Ascending aorta (tissue), 2 donors: Measurements from ENCODE around the gene SMPD3. TPM values are rescaled to one million over a fixed set of nuclear protein-coding genes. Genes with fewer than 3 reads are reported as not detected.

Experiments used
- DNase-seq, 2 donors: peaks; one replicate each; pipeline ENCODE4 v3.0.0-alpha.2; 2019; ENCODE audit warnings: low spot score in 2 of 2
- H3K27ac ChIP-seq, 2 donors: fragments of 200-600 bp; sonication (generic); one replicate each; pipeline ENCODE4 v1.5.1; 2016 to 2017; ENCODE audit warnings: mild to moderate bottlenecking in 1 of 2
- H3K27me3 ChIP-seq: fragments of 200-600 bp; sonication (generic); one replicate; pipeline ENCODE4 v1.5.1; 2017
- H3K36me3 ChIP-seq, 2 donors: fragments of 200-600 bp; sonication (generic); one replicate each; pipeline ENCODE4 v1.5.1; 2016
- H3K4me1 ChIP-seq, 2 donors: fragments of 200-600 bp; sonication (generic); one replicate each; pipeline ENCODE4 v1.5.1; 2016 to 2017; ENCODE audit warnings: mild to moderate bottlenecking in 1 of 2
- H3K4me3 ChIP-seq, 2 donors: fragments of 200-600 bp; sonication (generic); one replicate each; pipeline ENCODE4 v1.5.1; 2016 to 2017; ENCODE audit warnings: mild to moderate bottlenecking in 1 of 2
- H3K9me3 ChIP-seq, 2 donors: fragments of 200-600 bp; sonication (generic); one replicate each; pipeline ENCODE4 v1.5.1; 2016
- intact Hi-C: fragments of 100-400 bp; cut with DNase I; formaldehyde crosslinking; loops from one replicate; pipeline ENCODE4 v1.15.1; 2023
- total RNA-seq: library from RNA; depleted of rRNA; stranded (reverse); fragments of >200 nt; gene quantifications from one replicate; pipeline ENCODE4 v1.1.0, GENCODE V29; 2016
- TF ChIP-seq, protein P1 (sequence below), 3 experiments: fragments of 200-600 bp in 2 of 3; fragments of 450-650 bp in 1 of 3; sonication (generic) in 2 of 3; IDR thresholded peaks; one replicate each; pipeline ENCODE4 v1.5.1; 2016 to 2019; ENCODE audit warnings: antibody characterized with exemption in 3 of 3, mild to moderate bottlenecking in 1 of 3, moderate library complexity in 1 of 3

SMPD3 gene
- total RNA-seq, 1 donor from 2014 or later, result not detected

DNA sequence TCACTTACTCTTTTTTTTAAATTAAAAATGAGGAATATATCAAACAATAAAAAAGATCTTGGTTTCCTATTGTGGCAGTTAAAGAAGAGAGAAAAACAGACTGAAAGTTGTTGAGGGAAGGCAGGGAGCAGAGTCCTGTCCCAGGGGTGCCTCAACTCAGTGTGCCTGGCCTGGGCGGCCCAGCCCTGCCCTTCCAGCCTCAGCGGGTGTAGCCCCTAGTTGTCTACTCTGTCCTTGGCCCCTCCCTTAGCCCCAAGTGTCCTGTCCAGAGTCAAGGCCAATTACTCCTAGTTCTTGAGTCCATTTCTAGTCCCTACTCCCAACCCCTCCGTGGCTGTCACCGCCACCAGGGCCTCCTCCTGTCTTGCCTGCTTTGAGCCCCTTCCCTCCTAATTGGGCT lies 52.5 kb downstream of the SMPD3 start:
- H3K4me1 ChIP-seq, result no peaks in the 10 kb centered on the region
- H3K27ac ChIP-seq, result no peak overlapping the region
- DNase-seq, result no peak
- intact Hi-C loops, result no loop called here
- H3K9me3 ChIP-seq, result no peaks in the 10 kb centered on the region
- no peak overlapping the region for H3K4me3 ChIP-seq
- H3K27me3 ChIP-seq, result no peaks in the 10 kb centered on the region
- no peaks in the 10 kb centered on the region for H3K36me3 ChIP-seq
- TF ChIP-seq, protein P1, sequence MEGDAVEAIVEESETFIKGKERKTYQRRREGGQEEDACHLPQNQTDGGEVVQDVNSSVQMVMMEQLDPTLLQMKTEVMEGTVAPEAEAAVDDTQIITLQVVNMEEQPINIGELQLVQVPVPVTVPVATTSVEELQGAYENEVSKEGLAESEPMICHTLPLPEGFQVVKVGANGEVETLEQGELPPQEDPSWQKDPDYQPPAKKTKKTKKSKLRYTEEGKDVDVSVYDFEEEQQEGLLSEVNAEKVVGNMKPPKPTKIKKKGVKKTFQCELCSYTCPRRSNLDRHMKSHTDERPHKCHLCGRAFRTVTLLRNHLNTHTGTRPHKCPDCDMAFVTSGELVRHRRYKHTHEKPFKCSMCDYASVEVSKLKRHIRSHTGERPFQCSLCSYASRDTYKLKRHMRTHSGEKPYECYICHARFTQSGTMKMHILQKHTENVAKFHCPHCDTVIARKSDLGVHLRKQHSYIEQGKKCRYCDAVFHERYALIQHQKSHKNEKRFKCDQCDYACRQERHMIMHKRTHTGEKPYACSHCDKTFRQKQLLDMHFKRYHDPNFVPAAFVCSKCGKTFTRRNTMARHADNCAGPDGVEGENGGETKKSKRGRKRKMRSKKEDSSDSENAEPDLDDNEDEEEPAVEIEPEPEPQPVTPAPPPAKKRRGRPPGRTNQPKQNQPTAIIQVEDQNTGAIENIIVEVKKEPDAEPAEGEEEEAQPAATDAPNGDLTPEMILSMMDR (IDR thresholded peaks at IDR 0.05), result no peak

DNA sequence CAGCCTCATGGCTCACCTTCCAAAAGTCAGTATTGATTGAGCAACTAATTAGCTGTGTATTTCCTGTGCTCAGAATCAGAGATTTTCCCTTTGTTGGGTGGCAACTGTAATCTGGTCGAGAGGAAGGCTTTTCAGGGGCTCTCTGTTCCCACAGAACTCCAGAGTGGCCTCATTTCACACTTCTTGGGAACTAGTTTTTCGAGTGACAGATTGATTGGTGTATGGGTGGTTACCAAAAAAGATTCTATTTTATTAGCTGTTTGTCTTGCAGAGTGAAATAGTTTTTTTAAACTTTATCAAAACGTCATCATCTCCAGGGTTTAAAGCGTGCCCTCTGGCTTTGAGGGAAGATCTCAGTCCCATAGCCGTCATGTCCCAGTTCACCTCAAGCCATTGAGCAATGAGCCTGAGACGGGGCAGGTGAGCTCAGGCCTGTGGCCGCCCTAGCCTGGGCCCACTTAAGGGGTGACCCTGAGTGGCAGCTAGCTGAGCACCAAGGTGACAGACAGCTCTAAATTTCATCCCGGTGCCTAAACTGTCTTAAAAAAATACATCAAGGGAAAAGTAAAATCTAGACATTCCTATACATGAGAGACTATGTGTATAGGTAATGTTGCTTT lies 53.0 kb downstream of the SMPD3 start:
- TF ChIP-seq, protein P1 (IDR thresholded peaks at IDR 0.05), result no peak
- Histone ChIP-seq H3K4me3 (no peak overlapping the region), H3K27ac (no peak overlapping the region), H3K36me3 (no peaks in the 10 kb centered on the region), H3K4me1 (no peaks in the 10 kb centered on the region), H3K9me3 (no peaks in the 10 kb centered on the region), H3K27me3 (no peaks in the 10 kb centered on the region)
- intact Hi-C loops, result no loop called here
- DNase-seq, result no peak

DNA sequence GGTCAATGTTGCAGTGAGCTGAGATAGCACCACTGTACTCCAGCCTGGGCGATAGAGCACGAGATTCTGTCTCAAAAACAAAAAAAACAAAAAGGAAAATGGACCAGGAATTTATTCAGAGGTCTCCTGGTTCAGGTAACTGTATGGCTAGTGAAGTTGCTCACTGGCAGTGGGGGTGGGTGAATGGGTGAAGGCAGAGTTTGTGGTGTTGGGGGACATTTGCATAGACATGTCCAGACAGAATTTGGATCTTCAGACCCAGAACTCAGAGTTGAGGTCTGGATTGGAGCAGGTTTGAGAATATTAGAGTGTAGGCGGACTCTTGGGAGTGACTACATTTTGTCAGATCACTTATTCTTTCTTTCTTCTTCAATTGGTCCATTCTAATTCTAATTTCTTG lies 55.0 kb downstream of the SMPD3 start:
- no peak overlapping the region for H3K27ac ChIP-seq
- TF ChIP-seq, protein P1 (IDR thresholded peaks at IDR 0.05), result no peak
- no peaks in the 10 kb centered on the region for H3K36me3 ChIP-seq
- H3K4me1 ChIP-seq, result no peaks in the 10 kb centered on the region
- no peak overlapping the region for H3K4me3 ChIP-seq
- intact Hi-C loops, result no loop called here
- H3K9me3 ChIP-seq, result no peaks in the 10 kb centered on the region
- no peaks in the 10 kb centered on the region for H3K27me3 ChIP-seq
- DNase-seq, result no peak

DNA sequence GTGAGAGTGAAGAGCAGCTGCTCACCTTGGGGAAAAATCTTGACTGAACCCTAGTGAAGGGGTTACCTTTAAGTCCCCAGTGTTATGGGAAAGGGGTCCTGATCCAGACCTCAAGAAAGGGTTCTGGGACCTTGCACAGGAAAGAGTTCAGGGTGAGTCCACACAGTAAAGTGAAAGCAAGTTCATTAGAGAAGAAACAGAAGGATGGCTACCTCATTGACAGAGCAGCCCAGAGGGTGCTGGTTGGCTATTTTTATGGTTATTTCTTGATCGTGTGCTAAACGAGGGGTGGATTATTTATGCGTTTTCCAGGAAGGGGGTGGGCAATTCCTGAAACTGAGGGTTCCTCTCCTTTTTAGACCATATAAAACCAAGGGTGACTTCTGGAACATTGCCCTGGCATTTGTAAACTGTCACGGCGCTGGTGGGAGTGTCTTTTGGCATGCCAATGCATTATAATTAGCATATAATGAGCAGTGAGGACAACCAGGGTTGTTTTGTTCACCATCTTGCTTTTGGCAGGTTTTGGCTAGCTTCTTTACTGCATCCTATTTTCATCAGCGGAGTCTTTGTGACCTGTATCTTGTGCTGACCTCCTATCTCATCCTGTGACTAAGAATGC lies 58.4 kb downstream of the SMPD3 start:
- no peak for DNase-seq
- Histone ChIP-seq H3K4me1 (no peaks in the 10 kb centered on the region), H3K27ac (no peak overlapping the region), H3K27me3 (no peaks in the 10 kb centered on the region), H3K4me3 (no peak overlapping the region), H3K9me3 (no peaks in the 10 kb centered on the region), H3K36me3 (no peaks in the 10 kb centered on the region)
- TF ChIP-seq, protein P1 (IDR thresholded peaks at IDR 0.05), result no peak
- intact Hi-C loops, result no loop called here

DNA sequence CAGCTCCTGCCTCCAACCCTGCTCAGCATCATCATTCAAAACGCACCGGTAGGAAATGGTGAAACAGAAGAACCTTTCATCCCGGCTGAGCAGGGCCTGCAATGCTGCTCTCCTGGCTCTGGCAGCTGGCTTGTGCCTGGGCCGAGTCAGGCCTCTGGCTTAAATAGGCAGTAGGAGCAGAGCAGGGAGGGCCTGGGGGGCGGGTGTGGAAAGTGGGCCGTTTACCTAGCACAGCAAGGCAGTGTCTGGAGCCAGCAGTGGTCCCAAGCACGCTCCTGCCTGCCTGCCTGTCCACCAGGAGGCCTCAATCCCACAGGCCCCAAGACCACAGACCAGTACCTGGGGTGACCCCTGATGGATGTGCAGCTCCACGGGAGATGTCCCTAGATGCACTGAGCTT lies 59.3 kb downstream of the SMPD3 start:
- H3K36me3 ChIP-seq, result no peaks in the 10 kb centered on the region
- no peak for DNase-seq
- no peaks in the 10 kb centered on the region for H3K4me1 ChIP-seq
- no peak overlapping the region for H3K27ac ChIP-seq
- TF ChIP-seq, protein P1 (IDR thresholded peaks at IDR 0.05), result no peak
- intact Hi-C loops, result no loop called here
- H3K9me3 ChIP-seq, result no peaks in the 10 kb centered on the region
- H3K27me3 ChIP-seq, result no peaks in the 10 kb centered on the region
- no peak overlapping the region for H3K4me3 ChIP-seq
